Small intestine (tissue), 7 donors: ENCODE results near the gene BPIFB4. TPM values are rescaled to one million over a fixed set of nuclear protein-coding genes. Genes with fewer than 3 reads are reported as not detected.

Source experiments
- DNase-seq, 2 donors: peaks; one replicate each; pipeline versions ENCODE4 v3.0.0 to v3.0.0-alpha.2; 2013
- FAIRE-seq: peaks from 2 replicates; lab custom pipeline; 2012; peaks lifted over from hg19 to GRCh38; lab: Jason Lieb, UNC
- H3K27ac ChIP-seq, 3 donors: one replicate each; pipeline ENCODE4 v1.5.1; 2013; ENCODE audit warnings: low read length in 2 of 3, mild to moderate bottlenecking in 2 of 3, control low read depth in 1 of 3, inconsistent platforms in 1 of 3, low read depth in 1 of 3, moderate library complexity in 1 of 3
- H3K27me3 ChIP-seq, 3 donors: one replicate each; pipeline ENCODE4 v1.6.1; 2013; ENCODE audit warnings: low read length in 3 of 3, inconsistent platforms in 1 of 3; ENCODE audit not compliant: control insufficient read depth in 3 of 3, insufficient read depth in 3 of 3
- H3K36me3 ChIP-seq, 3 donors: one replicate each; pipeline ENCODE4 v1.6.1; 2013; ENCODE audit warnings: low read length in 3 of 3, inconsistent platforms in 1 of 3, low read depth in 1 of 3, mild to moderate bottlenecking in 1 of 3, moderate library complexity in 1 of 3; ENCODE audit not compliant: control insufficient read depth in 3 of 3, insufficient read depth in 2 of 3
- H3K4me1 ChIP-seq, 3 donors: one replicate each; pipeline ENCODE4 v1.6.1; 2013; ENCODE audit warnings: low read length in 2 of 3, inconsistent platforms in 1 of 3, low read depth in 1 of 3, mild to moderate bottlenecking in 1 of 3, moderate library complexity in 1 of 3; ENCODE audit not compliant: control insufficient read depth in 3 of 3, insufficient read depth in 2 of 3
- H3K4me3 ChIP-seq, 3 donors: one replicate each; pipeline ENCODE4 v1.5.1; 2013; ENCODE audit warnings: low read length in 3 of 3, control low read depth in 1 of 3, inconsistent platforms in 1 of 3, low read depth in 1 of 3, mild to moderate bottlenecking in 1 of 3, moderate library complexity in 1 of 3
- H3K9me3 ChIP-seq, 2 donors: one replicate each; pipeline ENCODE4 v1.6.1; 2013; ENCODE audit warnings: low read depth in 1 of 2, low read length in 1 of 2; ENCODE audit not compliant: control insufficient read depth in 2 of 2, insufficient read depth in 1 of 2
- WGBS, 3 donors: extraction: QIAGEN DNeasy Blood & Tissue Kit; methylation state at CpG; one replicate each; pipeline ENCODE4 v1.1.7; 2013; 5-methylcytosine and 5-hydroxymethylcytosine counted together
- polyA plus RNA-seq, 4 donors: library from polyadenylated mRNA; stranded (reverse) in 3 of 4; unstranded in 1 of 4; fragments of 200-250 nt in 3 of 4; fragments of 120-200 nt in 1 of 4; gene quantifications; one replicate each; pipeline versions ENCODE4 v1.2.1 to v1.2.3, GENCODE V29; 2013
- donor health status: healthy with polysubstance abuse.
- donor health status: control.
- donor health status: control.
- donor health status: Bipolar disorder and iron deficiency.
- donor health status: healthy.

The BPIFB4 gene
- polyA plus RNA-seq, 4 donors = 0.13 TPM; not detected in 3

GRCh38 chr20:33137195-33137594 lies 57.8 kb downstream of the BPIFB4 start:
- Histone ChIP-seq H3K36me3 (no peaks in the 10 kb centered on the region), H3K4me3 (no peak overlapping the region), H3K27ac (no peak overlapping the region), H3K4me1 (no peaks in the 10 kb centered on the region), H3K9me3 (peaks cover 0 to 8% of the 10 kb centered on the region in 2 donors), H3K27me3 (no peaks in the 10 kb centered on the region)
- WGBS, 3 donors = 70 to 80% (median 74%) methylated on average over 3 of the region's 3 CpGs
- FAIRE-seq = no peak
- DNase-seq = no peak

GRCh38 chr20:33139467-33139866 lies 60.0 kb downstream of the BPIFB4 start:
- H3K4me1 ChIP-seq = no peaks in the 10 kb centered on the region
- no peaks in the 10 kb centered on the region for H3K27me3 ChIP-seq
- FAIRE-seq (no peak), DNase-seq (no peak)
- no peak overlapping the region for H3K27ac ChIP-seq
- peaks cover 0 to 8% of the 10 kb centered on the region in 2 donors for H3K9me3 ChIP-seq
- no peaks in the 10 kb centered on the region for H3K36me3 ChIP-seq
- no peak overlapping the region for H3K4me3 ChIP-seq

- WGBS, 3 donors = 72 to 77% (median 72%) methylated on average over 5 of the region's 5 CpGs
- Histone ChIP-seq H3K27me3 (no peaks in the 10 kb centered on the region), H3K36me3 (no peaks in the 10 kb centered on the region), H3K4me3 (no peak overlapping the region), H3K27ac (no peak overlapping the region), H3K4me1 (no peaks in the 10 kb centered on the region), H3K9me3 (no peaks in the 10 kb centered on the region)
- DNase-seq (no peak), FAIRE-seq (no peak)
Measured at GRCh38 chr20:33145521-33145920, 66.1 kb downstream of the BPIFB4 start.

- Histone ChIP-seq H3K4me1 (no peaks in the 10 kb centered on the region), H3K4me3 (no peak overlapping the region), H3K36me3 (no peaks in the 10 kb centered on the region), H3K9me3 (no peaks in the 10 kb centered on the region), H3K27me3 (no peaks in the 10 kb centered on the region), H3K27ac (no peak overlapping the region)
- FAIRE-seq (no peak), DNase-seq (no peak)
- WGBS, 3 donors = 71 to 82% (median 82%) methylated on average over 5 of the region's 5 CpGs
Measured at GRCh38 chr20:33147299-33147698, 67.9 kb downstream of the BPIFB4 start.

- Histone ChIP-seq H3K36me3 (no peaks in the 10 kb centered on the region), H3K4me3 (no peak overlapping the region), H3K4me1 (no peaks in the 10 kb centered on the region), H3K9me3 (no peaks in the 10 kb centered on the region), H3K27me3 (no peaks in the 10 kb centered on the region), H3K27ac (no peak overlapping the region)
- WGBS, 3 donors = 81 to 94% (median 86%) methylated on average over 4 of the region's 4 CpGs
- DNase-seq (no peak), FAIRE-seq (no peak)
Measured at GRCh38 chr20:33148040-33148439, 68.6 kb downstream of the BPIFB4 start.

- WGBS, 3 donors = 84 to 87% (median 85%) methylated on average over 6 of the region's 6 CpGs
- FAIRE-seq = no peak
- no peaks in the 10 kb centered on the region for H3K9me3 ChIP-seq
- H3K4me1 ChIP-seq = no peaks in the 10 kb centered on the region
- H3K27ac ChIP-seq = no peak overlapping the region
- H3K4me3 ChIP-seq = no peak overlapping the region
- H3K36me3 ChIP-seq = no peaks in the 10 kb centered on the region
- no peak for DNase-seq
- peaks cover 0 to 2% (median 0%) of the 10 kb centered on the region in 3 donors for H3K27me3 ChIP-seq
Measured at GRCh38 chr20:33154252-33154651, 74.8 kb downstream of the BPIFB4 start.

GRCh38 chr20:33158637-33159385 lies 79.4 kb downstream of the BPIFB4 start:
- 79 to 82% (median 80%) methylated on average over 9 of the region's 9 CpGs for WGBS, 3 donors
- DNase-seq = no peak

GRCh38 chr20:33159713-33160112 lies 80.3 kb downstream of the BPIFB4 start:
- FAIRE-seq = no peak
- no peak overlapping the region for H3K27ac ChIP-seq
- DNase-seq = no peak
- H3K9me3 ChIP-seq = no peaks in the 10 kb centered on the region
- H3K27me3 ChIP-seq = no peaks in the 10 kb centered on the region
- WGBS, 3 donors = 78 to 84% (median 81%) methylated on average over 3 of the region's 3 CpGs
- H3K4me1 ChIP-seq = no peaks in the 10 kb centered on the region
- H3K4me3 ChIP-seq = no peak overlapping the region
- H3K36me3 ChIP-seq = no peaks in the 10 kb centered on the region

More at GRCh38 chr20:33158637-33159385, 79.4 kb downstream of the BPIFB4 start:
- Histone ChIP-seq H3K27ac (no peak overlapping the region), H3K9me3 (no peaks in the 10 kb centered on the region), H3K4me1 (no peaks in the 10 kb centered on the region), H3K27me3 (peaks cover 0 to 2% (median 0%) of the 10 kb centered on the region in 3 donors), H3K4me3 (no peak overlapping the region), H3K36me3 (no peaks in the 10 kb centered on the region)
- FAIRE-seq = no peak

- Histone ChIP-seq H3K9me3 (no peaks in the 10 kb centered on the region), H3K27me3 (no peaks in the 10 kb centered on the region), H3K27ac (no peak overlapping the region), H3K4me1 (no peaks in the 10 kb centered on the region), H3K4me3 (no peak overlapping the region), H3K36me3 (no peaks in the 10 kb centered on the region)
- 77 to 83% (median 80%) methylated on average over 5 of the region's 5 CpGs for WGBS, 3 donors
- no peak for DNase-seq
- no peak for FAIRE-seq
Measured at GRCh38 chr20:33160681-33161080, 81.2 kb downstream of the BPIFB4 start.
